ENCODE results near the gene WWOX. TPM values are rescaled to one million over a fixed set of nuclear protein-coding genes. Genes with fewer than 3 reads are reported as not detected.
A peak's percentile ranks its signal among the peaks of the same experiment; 100 is the strongest.

WWOX gene
- total and polyA plus RNA-seq, 7 donors = 7.1 to 46.8 (median 16.1) TPM

DNA sequence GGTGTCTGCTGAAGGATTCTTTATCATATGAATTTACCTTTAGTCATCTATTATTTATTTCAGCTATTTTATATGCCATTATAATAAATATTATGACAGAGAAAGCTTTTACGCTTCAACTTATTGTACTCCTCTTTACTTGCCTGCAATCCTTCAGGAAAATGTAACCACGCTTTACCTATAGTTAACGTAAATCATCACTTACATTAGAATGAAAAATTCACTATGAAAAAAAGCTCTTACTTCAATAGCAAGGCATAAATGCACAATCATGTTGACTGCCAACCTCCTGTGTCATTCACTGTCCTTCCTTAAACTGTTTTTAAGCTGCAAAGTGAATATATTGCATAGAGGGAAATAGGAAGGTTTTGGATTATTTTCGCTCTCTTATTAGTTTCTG lies 277.9 kb downstream of the WWOX start:
- no peak for TF ChIP-seq POLR2A (IDR thresholded peaks at IDR 0.05)
- TF ChIP-seq EP300 (IDR thresholded peaks at IDR 0.05) = no peak
- TF ChIP-seq, protein P1, sequence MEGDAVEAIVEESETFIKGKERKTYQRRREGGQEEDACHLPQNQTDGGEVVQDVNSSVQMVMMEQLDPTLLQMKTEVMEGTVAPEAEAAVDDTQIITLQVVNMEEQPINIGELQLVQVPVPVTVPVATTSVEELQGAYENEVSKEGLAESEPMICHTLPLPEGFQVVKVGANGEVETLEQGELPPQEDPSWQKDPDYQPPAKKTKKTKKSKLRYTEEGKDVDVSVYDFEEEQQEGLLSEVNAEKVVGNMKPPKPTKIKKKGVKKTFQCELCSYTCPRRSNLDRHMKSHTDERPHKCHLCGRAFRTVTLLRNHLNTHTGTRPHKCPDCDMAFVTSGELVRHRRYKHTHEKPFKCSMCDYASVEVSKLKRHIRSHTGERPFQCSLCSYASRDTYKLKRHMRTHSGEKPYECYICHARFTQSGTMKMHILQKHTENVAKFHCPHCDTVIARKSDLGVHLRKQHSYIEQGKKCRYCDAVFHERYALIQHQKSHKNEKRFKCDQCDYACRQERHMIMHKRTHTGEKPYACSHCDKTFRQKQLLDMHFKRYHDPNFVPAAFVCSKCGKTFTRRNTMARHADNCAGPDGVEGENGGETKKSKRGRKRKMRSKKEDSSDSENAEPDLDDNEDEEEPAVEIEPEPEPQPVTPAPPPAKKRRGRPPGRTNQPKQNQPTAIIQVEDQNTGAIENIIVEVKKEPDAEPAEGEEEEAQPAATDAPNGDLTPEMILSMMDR (IDR thresholded peaks at IDR 0.05) = no peak
- no peak for TF ChIP-seq POLR2AphosphoS5 (IDR thresholded peaks at IDR 0.05)
- intact Hi-C loops (cut with DNase I) = no loop called here
- Histone ChIP-seq H3K27ac (peak overlapping the region in 1 of 4 donors; percentile 74), H3K4me1 (peaks cover 0 to 27% (median 8%) of the 10 kb centered on the region in 4 donors), H3K9me3 (no peaks in the 10 kb centered on the region), H3K36me3 (no peaks in the 10 kb centered on the region), H3K27me3 (no peaks in the 10 kb centered on the region), H3K4me3 (no peak overlapping the region)
- no peak for DNase-seq
- 94 to 96% methylated on average over 4 of the region's 4 CpGs for WGBS, 2 donors

DNA sequence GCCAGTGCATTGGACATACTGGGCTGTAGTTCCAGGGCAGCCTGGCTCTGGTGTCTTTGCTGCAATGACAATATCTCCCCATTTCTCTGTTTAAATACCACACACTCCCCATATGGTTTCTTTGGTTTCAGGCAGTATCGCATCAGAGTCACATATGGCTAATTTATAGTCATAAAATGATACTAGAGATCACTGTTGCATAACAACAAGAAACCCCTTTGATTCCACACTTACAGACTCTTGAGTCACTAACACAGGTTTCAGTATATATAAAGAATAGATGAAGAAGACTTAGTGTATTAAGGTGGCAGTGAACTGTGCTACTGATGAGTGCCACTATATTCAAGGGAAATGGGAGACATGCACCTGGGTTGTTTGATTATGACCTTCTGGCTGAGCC lies 281.6 kb downstream of the WWOX start:
- DNase-seq = no peak
- Histone ChIP-seq H3K4me3 (no peak overlapping the region), H3K27ac (no peak overlapping the region), H3K4me1 (peaks cover 0 to 24% (median 12%) of the 10 kb centered on the region in 4 donors), H3K9me3 (no peaks in the 10 kb centered on the region), H3K27me3 (no peaks in the 10 kb centered on the region), H3K36me3 (no peaks in the 10 kb centered on the region)
- intact Hi-C loops (cut with DNase I) = no loop called here
- TF ChIP-seq, protein P1 (IDR thresholded peaks at IDR 0.05) = no peak
- TF ChIP-seq EP300 (IDR thresholded peaks at IDR 0.05) = no peak
- TF ChIP-seq POLR2AphosphoS5 (IDR thresholded peaks at IDR 0.05) = no peak
- no peak for TF ChIP-seq POLR2A (IDR thresholded peaks at IDR 0.05)
- 88 to 97% methylated on average over 1 of the region's 1 CpG for WGBS, 2 donors

DNA sequence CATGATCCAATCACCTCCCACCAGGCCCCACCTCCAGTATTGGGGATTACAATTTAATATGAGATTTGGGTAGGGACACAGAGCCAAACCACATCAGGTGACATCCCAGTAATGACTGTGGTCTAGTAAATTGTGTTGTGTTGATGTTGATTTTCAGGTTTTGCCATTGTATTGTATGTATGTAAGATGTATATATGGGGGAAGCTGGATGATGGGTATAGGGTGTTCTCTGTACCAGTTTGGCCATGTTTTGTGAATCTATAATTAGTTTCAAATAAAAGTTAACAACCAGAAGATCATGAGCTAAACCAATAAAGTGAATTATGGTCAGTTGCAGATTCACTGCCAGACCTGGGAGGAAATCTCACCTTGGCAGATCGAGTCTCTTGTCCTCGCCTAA lies 283.7 kb downstream of the WWOX start:
- intact Hi-C loops (cut with DNase I) = no loop called here
- Histone ChIP-seq H3K36me3 (no peaks in the 10 kb centered on the region), H3K27me3 (no peaks in the 10 kb centered on the region), H3K9me3 (no peaks in the 10 kb centered on the region), H3K4me3 (no peak overlapping the region), H3K27ac (no peak overlapping the region), H3K4me1 (peaks cover 0 to 25% (median 20%) of the 10 kb centered on the region in 4 donors)
- 94 to 98% methylated on average over 2 of the region's 2 CpGs for WGBS, 2 donors
- DNase-seq = no peak
- TF ChIP-seq, protein P1 (IDR thresholded peaks at IDR 0.05) = no peak
- TF ChIP-seq POLR2AphosphoS5 (IDR thresholded peaks at IDR 0.05) (no peak), POLR2A (IDR thresholded peaks at IDR 0.05) (no peak), EP300 (IDR thresholded peaks at IDR 0.05) (no peak)

DNA sequence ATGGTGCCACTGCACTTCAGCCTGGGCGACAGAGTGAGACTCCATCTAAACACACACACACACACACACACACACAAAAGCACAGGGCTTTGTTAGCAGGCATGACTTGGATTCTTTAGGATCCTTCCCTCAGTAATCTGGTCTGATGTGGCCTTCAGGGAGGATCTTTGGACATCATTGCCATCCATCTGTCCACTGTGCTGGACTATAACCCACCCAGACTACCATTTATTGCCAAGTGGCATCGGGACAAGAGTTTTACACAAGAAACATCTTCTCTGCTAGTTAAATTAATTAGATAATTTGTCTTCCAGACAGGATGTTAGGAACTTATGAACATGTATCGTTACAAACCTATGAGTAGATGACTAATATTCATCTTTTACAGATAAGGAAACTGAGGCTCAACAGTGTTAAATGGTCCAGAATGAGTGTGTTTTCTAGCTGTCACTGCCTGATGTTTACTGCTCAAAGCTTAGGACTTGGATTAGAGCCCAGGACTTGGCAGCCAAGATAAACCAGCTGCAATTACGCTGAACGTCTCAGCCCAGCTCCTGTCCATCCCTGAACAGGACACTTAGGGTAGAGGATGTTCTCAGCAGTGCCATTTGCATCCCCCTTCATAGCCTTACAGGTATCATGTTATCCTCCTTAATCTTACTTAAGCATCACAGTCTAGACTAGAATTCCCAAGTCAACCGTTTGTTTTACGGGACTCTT lies 285.8 kb downstream of the WWOX start:
- Histone ChIP-seq H3K9me3 (no peaks in the 10 kb centered on the region), H3K27ac (no peak overlapping the region), H3K4me1 (peaks cover 0 to 35% (median 27%) of the 10 kb centered on the region in 4 donors), H3K4me3 (no peak overlapping the region), H3K36me3 (no peaks in the 10 kb centered on the region), H3K27me3 (no peaks in the 10 kb centered on the region)
- DNase-seq = no peak
- WGBS, 2 donors = 68 to 71% methylated on average over 7 of the region's 7 CpGs
- intact Hi-C loops (cut with DNase I) = no loop called here
- TF ChIP-seq, protein P1 (IDR thresholded peaks at IDR 0.05) = no peak
- TF ChIP-seq POLR2AphosphoS5 (IDR thresholded peaks at IDR 0.05) (no peak), POLR2A (IDR thresholded peaks at IDR 0.05) (no peak), EP300 (IDR thresholded peaks at IDR 0.05) (no peak)
